HG02981 (cell line): Measurements from ENCODE around the gene GPC6.

ENCODE experiments used
- ATAC-seq: cut with Tn5 transposase; IDR thresholded peaks from one replicate; pipeline ENCODE4 v1.9.1; 2021; ENCODE audit warnings: mild to moderate bottlenecking, moderate library complexity; ENCODE audit not compliant: unreplicated experiment

Gene GPC6

GRCh38 chr13:93670866-93671265, 444.3 kb downstream of the GPC6 start:
- ATAC-seq = no peak

GRCh38 chr13:93672996-93673395, 446.4 kb downstream of the GPC6 start:
- no peak for ATAC-seq

- no peak for ATAC-seq
Observed at GRCh38 chr13:93673885-93674284, 447.3 kb downstream of the GPC6 start.

GRCh38 chr13:93674337-93674755, 447.7 kb downstream of the GPC6 start:
- ATAC-seq = no peak

- no peak for ATAC-seq
Observed at GRCh38 chr13:93680329-93680728, 453.7 kb downstream of the GPC6 start.

GRCh38 chr13:93685900-93686299, 459.3 kb downstream of the GPC6 start:
- ATAC-seq = no peak

GRCh38 chr13:93686399-93686798, 459.8 kb downstream of the GPC6 start:
- ATAC-seq = no peak

GRCh38 chr13:93687261-93687660, 460.7 kb downstream of the GPC6 start:
- ATAC-seq = no peak

GRCh38 chr13:93689333-93689732, 462.7 kb downstream of the GPC6 start:
- no peak for ATAC-seq

GRCh38 chr13:93690139-93690538, 463.5 kb downstream of the GPC6 start:
- no peak for ATAC-seq

GRCh38 chr13:93698016-93698613, 471.5 kb downstream of the GPC6 start:
- no peak for ATAC-seq

- no peak for ATAC-seq
Observed at GRCh38 chr13:93700115-93700514, 473.5 kb downstream of the GPC6 start.

GRCh38 chr13:93708308-93709075, 481.9 kb downstream of the GPC6 start:
- no peak for ATAC-seq

GRCh38 chr13:93709506-93710244, 483.1 kb downstream of the GPC6 start:
- no peak for ATAC-seq

- no peak for ATAC-seq
Observed at GRCh38 chr13:93714171-93714570, 487.6 kb downstream of the GPC6 start.

GRCh38 chr13:93715866-93716265, 489.3 kb downstream of the GPC6 start:
- no peak for ATAC-seq

GRCh38 chr13:93716623-93717022, 490.0 kb downstream of the GPC6 start:
- ATAC-seq = no peak

- ATAC-seq = no peak
Observed at GRCh38 chr13:93721483-93721882, 494.9 kb downstream of the GPC6 start.

GRCh38 chr13:93723316-93723715, 496.7 kb downstream of the GPC6 start:
- no peak for ATAC-seq

- ATAC-seq = no peak
Observed at GRCh38 chr13:93724187-93724586, 497.6 kb downstream of the GPC6 start.

- no peak for ATAC-seq
Observed at GRCh38 chr13:93726173-93726957, 499.8 kb downstream of the GPC6 start.
